DMS53 treated with DMSO at 0.1 percent for 48 hours (cell line): Measurements from ENCODE around the gene PTGDS.

ENCODE experiments used
- DNase-seq: peaks from one replicate; lab custom pipeline; 2025; ENCODE audit not compliant: unreplicated experiment; lab: John Stamatoyannopoulos, UW

Gene PTGDS

GRCh38 chr9:136972335-136972734 is 5.0 kb upstream of the PTGDS start:
- DNase-seq, result no peak

- no peak for DNase-seq
These were observed 4.6 kb upstream of the PTGDS start for GRCh38 chr9:136972743-136973142.

- no peak for DNase-seq
These were observed 3.4 kb upstream of the PTGDS start for GRCh38 chr9:136973618-136974617.

DNA sequence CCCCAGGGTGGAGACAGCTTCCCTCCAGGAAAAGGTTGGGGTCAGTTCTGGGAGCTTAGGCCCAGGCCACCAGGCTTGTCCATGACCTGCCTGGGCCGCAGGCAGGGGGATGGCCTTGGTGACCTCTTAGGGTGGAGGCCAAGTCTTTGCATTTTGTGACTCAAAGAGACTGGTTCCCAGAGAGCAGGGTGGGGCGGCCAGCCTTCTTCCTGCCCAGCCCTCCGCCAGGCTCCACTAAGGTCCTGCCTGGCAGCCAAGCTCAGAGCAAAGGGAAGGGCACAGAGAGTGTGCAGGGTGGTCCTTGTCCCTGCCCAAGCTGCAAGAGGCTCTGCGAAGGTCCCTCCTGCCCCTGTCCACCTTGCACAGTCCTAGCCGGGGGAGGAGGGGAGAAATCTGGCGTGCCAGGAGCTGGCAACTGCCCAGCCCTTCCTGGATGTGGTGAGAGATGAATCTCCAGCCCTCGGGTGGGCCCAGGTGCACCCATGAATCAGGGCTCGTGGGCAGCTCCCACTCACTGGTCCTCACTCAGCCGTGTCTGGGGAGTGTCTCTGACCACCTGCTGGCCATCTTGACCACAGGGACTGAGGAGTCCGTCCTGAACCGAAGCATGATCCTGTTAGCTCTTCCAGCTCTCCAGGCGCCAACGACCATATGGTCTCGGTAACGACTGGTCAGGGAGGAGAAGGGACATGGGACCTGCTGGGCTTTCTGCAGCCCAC is 2.3 kb upstream of the PTGDS start:
- DNase-seq, result no peak

DNA sequence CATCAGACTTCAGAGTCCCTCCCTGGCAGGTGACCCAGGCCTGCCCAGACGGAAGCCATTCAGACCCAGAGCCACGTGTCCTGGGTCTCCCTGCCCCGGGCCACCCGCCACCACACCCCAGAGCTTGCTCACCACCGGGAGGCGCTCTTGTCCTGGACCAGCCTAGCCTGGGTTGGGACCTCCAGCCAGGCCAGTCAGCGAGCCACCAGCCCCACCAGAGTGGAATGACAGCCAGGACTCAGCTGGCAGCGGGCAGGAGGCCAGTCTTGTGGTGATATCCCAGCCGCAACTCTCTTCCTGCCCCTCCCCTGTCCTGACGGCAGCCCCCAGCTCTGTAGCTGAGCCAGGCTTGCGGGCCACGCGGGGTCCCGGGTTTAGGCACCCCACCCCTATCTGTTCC is 1.7 kb upstream of the PTGDS start:
- DNase-seq, result no peak

DNA sequence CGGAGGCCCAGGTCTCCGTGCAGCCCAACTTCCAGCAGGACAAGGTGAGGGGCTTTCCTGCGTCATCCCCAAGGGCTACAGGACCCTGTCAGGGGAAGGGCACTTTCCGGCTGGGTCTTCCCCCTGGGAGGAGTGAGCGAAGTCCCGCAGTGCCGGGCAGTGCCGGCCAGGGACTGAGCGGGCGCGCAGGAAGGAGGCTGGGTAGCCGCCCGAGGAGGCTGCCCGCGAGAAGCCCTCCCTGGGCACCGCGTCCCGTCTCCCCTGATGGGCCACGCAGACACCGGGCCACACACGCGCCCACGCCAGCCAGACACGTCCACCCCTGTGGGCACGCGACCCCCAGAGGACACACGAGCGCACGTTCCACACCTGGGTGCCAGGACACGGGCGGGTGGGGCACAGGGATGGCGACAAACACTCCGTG is 357 bp downstream of the PTGDS start:
- no peak for DNase-seq

GRCh38 chr9:136978073-136978864 is 965 bp downstream of the PTGDS start:
- peak; percentile 23 for DNase-seq

- no peak for DNase-seq
These were observed 1.7 kb downstream of the PTGDS start for GRCh38 chr9:136978865-136979544.

GRCh38 chr9:136979769-136980587 is 2.7 kb downstream of the PTGDS start:
- no peak for DNase-seq

DNA sequence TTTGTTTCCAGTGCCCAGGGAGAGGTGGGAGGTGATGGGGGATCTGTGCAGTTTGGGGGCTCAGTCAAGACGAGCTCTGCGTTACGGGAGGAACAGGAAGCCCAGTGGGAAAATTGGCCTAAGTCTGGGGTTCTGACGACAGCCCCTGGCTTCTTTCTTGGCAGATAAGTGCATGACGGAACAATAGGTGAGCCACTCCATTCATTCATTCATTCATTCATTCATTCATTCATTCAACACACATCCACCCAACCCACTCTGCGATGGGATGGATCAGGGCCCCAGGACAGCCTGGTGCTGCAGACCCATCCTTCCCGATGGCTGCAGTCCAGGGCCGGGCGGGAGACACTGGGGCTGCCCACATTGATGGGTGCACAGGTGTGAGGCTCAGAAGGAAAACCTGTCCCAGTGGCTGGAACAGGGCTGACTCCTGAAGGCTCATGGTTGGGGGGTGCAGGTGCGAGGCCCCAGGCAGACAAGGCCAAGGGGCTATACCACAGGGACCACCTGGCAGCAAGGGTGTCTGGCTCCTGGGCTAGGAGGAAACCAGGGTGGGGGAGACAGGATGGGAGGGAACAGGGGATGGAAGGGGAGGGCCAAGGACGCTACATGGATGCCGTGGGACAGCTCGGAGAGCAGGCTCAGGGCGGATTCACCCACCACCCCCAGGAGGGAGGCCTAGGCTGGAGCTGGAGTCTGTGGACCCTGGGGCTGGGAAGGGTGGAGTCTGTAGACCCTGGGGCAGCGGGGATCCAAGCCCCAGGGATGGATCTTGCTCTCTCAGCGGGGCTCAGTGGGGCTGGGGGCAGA is 3.6 kb downstream of the PTGDS start:
- DNase-seq, result no peak

DNA sequence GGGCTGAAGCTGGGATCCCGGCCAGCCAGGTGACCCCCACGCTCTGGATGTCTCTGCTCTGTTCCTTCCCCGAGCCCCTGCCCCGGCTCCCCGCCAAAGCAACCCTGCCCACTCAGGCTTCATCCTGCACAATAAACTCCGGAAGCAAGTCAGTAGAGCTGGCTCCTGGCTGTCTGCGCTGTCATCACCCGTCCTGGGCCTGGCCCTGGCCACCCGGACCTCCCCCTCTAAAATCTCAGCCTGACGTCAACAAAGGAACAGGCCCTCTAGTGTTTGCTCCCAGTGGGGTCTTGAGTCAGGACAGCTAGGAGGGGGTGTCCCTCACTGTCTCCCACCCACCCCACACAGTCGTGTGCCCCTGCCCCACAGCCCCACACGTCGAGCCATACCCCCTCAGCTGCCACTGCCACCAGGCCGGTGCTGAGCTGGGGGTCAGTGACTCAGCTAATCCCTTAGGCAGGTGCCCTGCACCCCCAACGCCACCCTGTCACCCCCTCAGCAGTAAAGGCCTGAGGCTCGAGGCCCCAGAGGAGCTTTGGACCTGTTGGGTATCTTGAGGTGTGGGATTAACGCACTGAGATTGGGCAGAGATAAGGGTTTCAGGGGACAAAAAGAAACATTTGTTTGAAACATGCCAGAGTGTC is 4.4 kb downstream of the PTGDS start:
- no peak for DNase-seq

- no peak for DNase-seq
These were observed 5.1 kb downstream of the PTGDS start, which contains the start of gene LCNL1 for GRCh38 chr9:136982232-136983051. TSS of gene LCNL1 (plus strand) at chr9:136982993. CDS start at chr9:136983587, 594 bp downstream.

GRCh38 chr9:136983167-136983566 is 5.9 kb downstream of the PTGDS start:
- no peak for DNase-seq

DNA sequence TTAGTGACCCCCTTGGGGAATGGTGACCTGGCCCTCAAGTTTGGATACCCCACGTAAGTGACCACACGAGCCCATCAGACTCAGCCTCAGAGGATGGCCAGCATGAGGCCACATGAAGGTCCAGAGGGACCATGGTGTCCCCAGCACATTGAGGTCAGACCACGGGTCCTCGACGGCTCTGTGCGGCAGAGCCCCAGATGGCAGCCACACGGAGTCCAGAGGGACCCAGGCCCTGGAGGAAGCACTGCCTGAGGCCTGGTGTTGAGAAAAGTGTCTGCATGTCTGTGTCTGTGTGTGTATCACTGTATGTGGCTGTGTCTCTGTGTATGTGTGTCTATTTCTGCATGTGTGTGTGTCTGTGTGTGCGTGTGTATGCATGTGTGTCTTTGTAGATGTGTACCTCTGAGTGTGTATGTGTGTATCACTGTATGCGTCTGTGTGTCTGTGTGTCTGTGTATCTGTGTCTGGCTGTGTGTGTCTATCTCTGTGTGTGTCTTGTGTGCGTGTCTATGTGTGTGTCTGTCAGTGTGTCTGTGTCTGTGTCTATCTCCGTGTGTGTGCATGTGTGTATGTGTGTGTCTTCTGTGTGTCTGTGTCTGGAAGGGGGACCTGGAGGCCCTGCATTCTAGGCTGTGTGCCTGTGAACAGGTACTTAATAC is 6.5 kb downstream of the PTGDS start:
- no peak for DNase-seq

DNA sequence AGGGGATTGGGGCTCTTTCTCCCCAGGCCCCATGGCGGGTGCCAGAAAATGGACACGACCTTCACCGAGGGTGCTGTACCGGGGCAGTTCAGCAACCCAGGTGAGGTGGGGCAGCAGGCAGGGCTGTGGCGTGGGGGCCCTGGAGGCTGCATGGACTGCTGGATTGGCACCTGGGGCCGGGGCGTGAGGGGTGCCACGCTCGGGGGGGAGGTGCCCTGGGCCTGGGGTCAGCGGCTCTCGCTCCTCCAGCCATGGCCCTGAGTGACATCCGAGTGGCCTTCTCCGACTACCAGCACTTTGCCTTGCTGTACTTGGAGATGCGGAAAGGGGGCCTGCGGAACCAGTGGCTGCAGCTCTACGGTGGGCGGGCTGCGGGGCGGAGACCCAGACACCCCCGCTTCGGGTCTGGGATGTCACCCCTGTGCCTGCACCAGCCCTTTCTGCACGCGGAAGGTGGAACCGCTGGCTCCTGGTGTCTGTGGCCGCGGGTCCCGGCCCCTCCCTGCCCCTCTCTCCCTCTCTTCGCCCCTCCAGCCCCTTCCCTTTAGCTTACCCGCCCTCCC is 7.2 kb downstream of the PTGDS start:
- DNase-seq, result no peak

DNA sequence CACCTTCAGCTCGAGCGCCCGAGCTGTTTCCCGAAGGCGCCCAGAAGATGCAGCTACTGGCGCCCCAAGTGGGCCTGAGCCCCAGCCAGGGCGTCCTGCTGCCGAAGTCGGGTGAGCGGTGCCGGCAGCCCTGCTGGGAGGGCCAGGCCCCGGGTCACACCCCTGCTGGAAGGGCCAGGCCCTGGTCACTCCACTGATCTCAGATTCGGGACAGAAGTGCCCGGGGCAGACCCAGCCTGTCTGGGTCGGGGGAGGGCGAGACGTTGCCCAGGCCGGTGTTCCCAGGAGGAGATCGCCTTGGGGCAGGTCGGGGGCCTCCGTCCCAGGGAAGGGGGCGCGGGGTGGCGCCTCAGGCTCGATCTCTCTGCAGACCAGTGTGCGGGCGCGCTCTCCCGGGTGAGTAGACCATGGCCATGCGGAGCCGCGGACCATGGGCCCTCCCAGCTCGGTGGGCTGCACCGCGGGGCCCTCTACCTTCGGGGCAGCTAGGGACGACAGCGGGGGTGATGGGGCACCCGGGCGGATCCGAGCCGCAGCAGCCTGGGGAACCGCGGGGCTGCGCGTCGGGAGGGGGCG is 7.8 kb downstream of the PTGDS start:
- no peak for DNase-seq
